ENCODE measurements around the gene NCAM1.
"Not testable (repeated sequence)": the region's sequence is repeated elsewhere in the genome, so short reads cannot be mapped to it uniquely, and the experiment has no call there.

The NCAM1 gene

GRCh38 chr11:113287801-113288200 is 326.6 kb downstream of the NCAM1 start:
- Histone ChIP-seq H3K9me3 (ENCODE audit: low read length) (no peaks in the 10 kb centered on the region), H3K4me3 (ENCODE audit: low read depth in 1 of 2, low read length in 2 of 2) (no peak overlapping the region), H3K27me3 (ENCODE audit: control insufficient read depth in 1 of 2, insufficient read depth in 2 of 2, low read length in 2 of 2) (no peaks in the 10 kb centered on the region), H3K4me1 (ENCODE audit: insufficient read depth, low read length) (peaks cover 6% of the 10 kb centered on the region), H3K9ac (ENCODE audit: low read length) (no peak overlapping the region), H3K27ac (ENCODE audit: low read depth, low read length) (no peak overlapping the region), H3K36me3 (ENCODE audit: insufficient read depth, low read length) (no peaks in the 10 kb centered on the region)

DNA sequence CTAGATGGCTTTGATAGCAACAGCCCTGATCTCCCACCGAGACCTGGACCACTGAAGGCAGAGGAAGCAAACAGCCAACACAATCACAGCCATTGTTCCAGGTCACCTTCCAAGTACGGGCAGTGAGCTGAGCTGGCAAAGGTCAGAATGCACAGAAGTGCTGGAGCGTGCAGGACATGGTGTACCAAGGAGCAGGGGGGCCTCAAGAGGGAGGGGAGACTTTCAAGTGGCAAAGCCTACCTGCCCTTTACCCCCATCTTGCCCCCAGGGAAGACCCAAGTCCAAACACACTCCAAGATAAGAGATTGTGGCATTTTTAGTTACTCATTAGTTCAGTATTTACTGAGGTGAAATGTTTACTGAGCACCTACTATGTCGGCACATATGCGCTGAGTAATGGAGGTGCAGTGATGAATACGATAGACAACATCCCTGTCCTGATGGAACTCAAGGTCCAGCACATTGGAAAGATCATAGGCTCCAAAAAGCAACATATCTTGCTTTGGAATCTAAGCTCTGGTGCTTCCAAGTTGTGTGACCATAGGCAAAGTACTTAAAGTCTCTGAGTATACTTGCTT is 327.2 kb downstream of the NCAM1 start:
- H3K27ac ChIP-seq (ENCODE audit: low read depth, low read length): no peak overlapping the region
- H3K27me3 ChIP-seq (ENCODE audit: control insufficient read depth in 1 of 2, insufficient read depth in 2 of 2, low read length in 2 of 2): no peaks in the 10 kb centered on the region
- no peak overlapping the region for H3K9ac ChIP-seq (ENCODE audit: low read length)
- H3K9me3 ChIP-seq (ENCODE audit: low read length): no peaks in the 10 kb centered on the region
- H3K4me1 ChIP-seq (ENCODE audit: insufficient read depth, low read length): peaks cover 6% of the 10 kb centered on the region
- no peaks in the 10 kb centered on the region for H3K36me3 ChIP-seq (ENCODE audit: insufficient read depth, low read length)
- H3K4me3 ChIP-seq (ENCODE audit: low read depth in 1 of 2, low read length in 2 of 2): no peak overlapping the region

GRCh38 chr11:113289431-113290187 is 328.4 kb downstream of the NCAM1 start:
- Histone ChIP-seq H3K9me3 (ENCODE audit: low read length) (no peaks in the 10 kb centered on the region), H3K9ac (ENCODE audit: low read length) (no peak overlapping the region), H3K27ac (ENCODE audit: low read depth, low read length) (no peak overlapping the region), H3K4me1 (ENCODE audit: insufficient read depth, low read length) (peaks cover 6% of the 10 kb centered on the region), H3K4me3 (ENCODE audit: low read depth in 1 of 2, low read length in 2 of 2) (no peak overlapping the region), H3K27me3 (ENCODE audit: control insufficient read depth in 1 of 2, insufficient read depth in 2 of 2, low read length in 2 of 2) (no peaks in the 10 kb centered on the region), H3K36me3 (ENCODE audit: insufficient read depth, low read length) (no peaks in the 10 kb centered on the region)

- no peaks in the 10 kb centered on the region for H3K9me3 ChIP-seq (ENCODE audit: low read length)
- H3K9ac ChIP-seq (ENCODE audit: low read length): no peak overlapping the region
- H3K27ac ChIP-seq (ENCODE audit: low read depth, low read length): no peak overlapping the region
- no peaks in the 10 kb centered on the region for H3K36me3 ChIP-seq (ENCODE audit: insufficient read depth, low read length)
- no peak overlapping the region for H3K4me3 ChIP-seq (ENCODE audit: low read depth in 1 of 2, low read length in 2 of 2)
- H3K4me1 ChIP-seq (ENCODE audit: insufficient read depth, low read length): no peaks in the 10 kb centered on the region
- no peaks in the 10 kb centered on the region for H3K27me3 ChIP-seq (ENCODE audit: control insufficient read depth in 1 of 2, insufficient read depth in 2 of 2, low read length in 2 of 2)
These were observed 332.7 kb downstream of the NCAM1 start for GRCh38 chr11:113293936-113294335.

- no peaks in the 10 kb centered on the region for H3K36me3 ChIP-seq (ENCODE audit: insufficient read depth, low read length)
- no peak overlapping the region for H3K4me3 ChIP-seq (ENCODE audit: low read depth in 1 of 2, low read length in 2 of 2)
- H3K4me1 ChIP-seq (ENCODE audit: insufficient read depth, low read length): no peaks in the 10 kb centered on the region
- H3K27ac ChIP-seq (ENCODE audit: low read depth, low read length): no peak overlapping the region
- no peaks in the 10 kb centered on the region for H3K9me3 ChIP-seq (ENCODE audit: low read length)
- H3K27me3 ChIP-seq (ENCODE audit: control insufficient read depth in 1 of 2, insufficient read depth in 2 of 2, low read length in 2 of 2): no peaks in the 10 kb centered on the region
- no peak overlapping the region for H3K9ac ChIP-seq (ENCODE audit: low read length)
These were observed 334.8 kb downstream of the NCAM1 start for GRCh38 chr11:113295993-113296392.

GRCh38 chr11:113296447-113297205 is 335.4 kb downstream of the NCAM1 start:
- Histone ChIP-seq H3K9ac (ENCODE audit: low read length) (no peak overlapping the region), H3K36me3 (ENCODE audit: insufficient read depth, low read length) (no peaks in the 10 kb centered on the region), H3K4me1 (ENCODE audit: insufficient read depth, low read length) (no peaks in the 10 kb centered on the region), H3K27me3 (ENCODE audit: control insufficient read depth in 1 of 2, insufficient read depth in 2 of 2, low read length in 2 of 2) (no peaks in the 10 kb centered on the region), H3K9me3 (ENCODE audit: low read length) (no peaks in the 10 kb centered on the region), H3K27ac (ENCODE audit: low read depth, low read length) (no peak overlapping the region), H3K4me3 (ENCODE audit: low read depth in 1 of 2, low read length in 2 of 2) (no peak overlapping the region)

DNA sequence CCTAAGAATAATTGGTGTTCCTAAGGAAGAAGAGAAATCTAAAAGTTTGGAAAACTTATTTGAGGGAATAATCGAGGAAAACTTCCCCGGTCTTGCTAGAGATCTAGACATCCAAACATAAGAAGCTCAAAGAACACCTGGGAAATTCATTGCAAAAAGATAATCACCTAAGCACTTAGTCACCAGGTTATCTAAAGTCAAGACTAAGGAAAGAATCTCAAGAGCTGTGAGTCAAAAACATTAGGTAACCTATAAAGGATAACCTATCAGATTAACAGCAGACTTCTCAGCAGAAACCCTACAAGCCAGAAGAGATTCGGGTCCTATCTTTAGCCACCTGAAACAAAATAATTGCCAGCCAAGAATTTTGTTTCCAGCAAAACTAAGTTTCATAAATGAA is 337.3 kb downstream of the NCAM1 start:
- not testable (repeated sequence) for H3K4me3 ChIP-seq (ENCODE audit: low read depth in 1 of 2, low read length in 2 of 2); H3K9ac ChIP-seq (ENCODE audit: low read length); H3K9me3 ChIP-seq (ENCODE audit: low read length); H3K36me3 ChIP-seq (ENCODE audit: insufficient read depth, low read length); H3K27me3 ChIP-seq (ENCODE audit: control insufficient read depth in 1 of 2, insufficient read depth in 2 of 2, low read length in 2 of 2); H3K4me1 ChIP-seq (ENCODE audit: insufficient read depth, low read length); H3K27ac ChIP-seq (ENCODE audit: low read depth, low read length)

- no peak overlapping the region for H3K27ac ChIP-seq (ENCODE audit: low read depth, low read length)
- no peaks in the 10 kb centered on the region for H3K4me1 ChIP-seq (ENCODE audit: insufficient read depth, low read length)
- H3K9ac ChIP-seq (ENCODE audit: low read length): no peak overlapping the region
- H3K36me3 ChIP-seq (ENCODE audit: insufficient read depth, low read length): no peaks in the 10 kb centered on the region
- H3K27me3 ChIP-seq (ENCODE audit: control insufficient read depth in 1 of 2, insufficient read depth in 2 of 2, low read length in 2 of 2): no peaks in the 10 kb centered on the region
- no peaks in the 10 kb centered on the region for H3K9me3 ChIP-seq (ENCODE audit: low read length)
- H3K4me3 ChIP-seq (ENCODE audit: low read depth in 1 of 2, low read length in 2 of 2): no peak overlapping the region
These were observed 343.7 kb downstream of the NCAM1 start for GRCh38 chr11:113304916-113305315.

GRCh38 chr11:113305440-113306336 is 344.5 kb downstream of the NCAM1 start:
- Histone ChIP-seq H3K4me1 (ENCODE audit: insufficient read depth, low read length) (no peaks in the 10 kb centered on the region), H3K27ac (ENCODE audit: low read depth, low read length) (no peak overlapping the region), H3K9me3 (ENCODE audit: low read length) (no peaks in the 10 kb centered on the region), H3K9ac (ENCODE audit: low read length) (no peak overlapping the region), H3K4me3 (ENCODE audit: low read depth in 1 of 2, low read length in 2 of 2) (no peak overlapping the region), H3K27me3 (ENCODE audit: control insufficient read depth in 1 of 2, insufficient read depth in 2 of 2, low read length in 2 of 2) (no peaks in the 10 kb centered on the region), H3K36me3 (ENCODE audit: insufficient read depth, low read length) (no peaks in the 10 kb centered on the region)

- H3K36me3 ChIP-seq (ENCODE audit: insufficient read depth, low read length): no peaks in the 10 kb centered on the region
- H3K4me3 ChIP-seq (ENCODE audit: low read depth in 1 of 2, low read length in 2 of 2): no peak overlapping the region
- H3K4me1 ChIP-seq (ENCODE audit: insufficient read depth, low read length): peaks cover 2% of the 10 kb centered on the region
- no peaks in the 10 kb centered on the region for H3K27me3 ChIP-seq (ENCODE audit: control insufficient read depth in 1 of 2, insufficient read depth in 2 of 2, low read length in 2 of 2)
- H3K9me3 ChIP-seq (ENCODE audit: low read length): no peaks in the 10 kb centered on the region
- no peak overlapping the region for H3K27ac ChIP-seq (ENCODE audit: low read depth, low read length)
- no peak overlapping the region for H3K9ac ChIP-seq (ENCODE audit: low read length)
These were observed 347.4 kb downstream of the NCAM1 start for GRCh38 chr11:113308601-113309000.

GRCh38 chr11:113311536-113311935 is 350.3 kb downstream of the NCAM1 start:
- H3K9me3 ChIP-seq (ENCODE audit: low read length): no peaks in the 10 kb centered on the region

More at GRCh38 chr11:113311536-113311935, 350.3 kb downstream of the NCAM1 start:
- Histone ChIP-seq H3K4me3 (ENCODE audit: low read depth in 1 of 2, low read length in 2 of 2) (no peak overlapping the region), H3K4me1 (ENCODE audit: insufficient read depth, low read length) (peaks cover 24% of the 10 kb centered on the region), H3K27ac (ENCODE audit: low read depth, low read length) (no peak overlapping the region), H3K27me3 (ENCODE audit: control insufficient read depth in 1 of 2, insufficient read depth in 2 of 2, low read length in 2 of 2) (no peaks in the 10 kb centered on the region), H3K9ac (ENCODE audit: low read length) (no peak overlapping the region), H3K36me3 (ENCODE audit: insufficient read depth, low read length) (no peaks in the 10 kb centered on the region)

Data from muscle layer of colon (tissue), 2 donors.